GM12878 (cell line): ENCODE data around the gene TXNDC9. TPM values are rescaled to one million over a fixed set of nuclear protein-coding genes. Genes with fewer than 3 reads are reported as not detected.
"Not testable (repeated sequence)": the region's sequence is repeated elsewhere in the genome, so short reads cannot be mapped to it uniquely, and the experiment has no call there.

ENCODE experiments used
- ATAC-seq: fragments of 200-7000 bp; cut with Tn5 transposase; 3 replicates; pipeline ENCODE4 v1.9.1; 2020; ENCODE audit warnings: mild to moderate bottlenecking, moderate library complexity
- BruUV-seq: library from RNA; stranded (reverse); fragments of 400-500 nt; replicated peaks from 2 replicates; lab custom pipeline; 2021; lab: Mats Ljungman, UMichigan
- CTCF ChIA-PET: fragments of 300-600 bp; sonication (Branson Sonifier 250); formaldehyde crosslinking; extraction: SDS; loops from one replicate; lab custom pipeline; 2021; ENCODE audit warnings: inconsistent platforms; lab: Yijun Ruan, JAX
- POLR2A ChIA-PET: fragments of 350-600 bp; formaldehyde crosslinking; extraction: SDS; loops from one replicate; lab custom pipeline; 2021; ENCODE audit warnings: inconsistent platforms; lab: Charles Lee
- RAD21 ChIA-PET: fragments of 300-600 bp; sonication (Branson Sonifier 250); formaldehyde crosslinking; loops from one replicate; lab custom pipeline; 2023; ENCODE audit warnings: antibody characterized with exemption; ENCODE audit not compliant: unreplicated experiment; lab: Charles Lee
- SMC1A ChIA-PET: fragments of 300-600 bp; sonication (Branson Sonifier 250); formaldehyde crosslinking; loops from one replicate; lab custom pipeline; 2023; ENCODE audit not compliant: unreplicated experiment, uncharacterized antibody; lab: Charles Lee
- DNase-seq: peaks from one replicate; pipeline ENCODE4 v3.0.0-alpha.2; 2011; ENCODE audit warnings: low read depth, low spot score
- FAIRE-seq: peaks from 3 replicates; lab custom pipeline; 2011; peaks lifted over from hg19 to GRCh38; lab: Jason Lieb, UNC
- H2AFZ ChIP-seq: 2 replicates; pipeline ENCODE4 v1.6.0; 2011; ENCODE audit warnings: low read depth, low read length, control low read depth; ENCODE audit not compliant: control insufficient read depth
- H3K27ac ChIP-seq: 2 replicates; pipeline ENCODE4 v1.5.1; 2011; ENCODE audit warnings: control low read depth; ENCODE audit not compliant: control insufficient read depth, insufficient read depth
- H3K27me3 ChIP-seq, 2 experiments: replicated peaks in 1 of 2; 2 replicates each; pipeline versions ENCODE4 v1.6.0 to v1.6.1; 2011; ENCODE audit warnings: low read length in 1 of 2; ENCODE audit not compliant: control insufficient read depth in 2 of 2, insufficient read depth in 2 of 2
- H3K36me3 ChIP-seq, 2 experiments: 2 replicates each; pipeline ENCODE4 v1.5.1; 2011; ENCODE audit warnings: low read length in 1 of 2; ENCODE audit not compliant: control insufficient read depth in 2 of 2, insufficient read depth in 2 of 2
- H3K4me1 ChIP-seq: 2 replicates; pipeline ENCODE4 v1.6.1; 2011; ENCODE audit warnings: mild to moderate bottlenecking, low read length, moderate library complexity, mixed read lengths; ENCODE audit not compliant: control insufficient read depth, insufficient read depth
- H3K4me2 ChIP-seq: 2 replicates; pipeline ENCODE4 v1.6.0; 2011; ENCODE audit warnings: control low read depth; ENCODE audit not compliant: control insufficient read depth, insufficient read depth
- H3K4me3 ChIP-seq: fragments of 200-600 bp; sonication (generic); 2 replicates; pipeline ENCODE4 v1.5.1; 2016
- H3K79me2 ChIP-seq: 2 replicates; pipeline ENCODE4 v1.6.0; 2011; ENCODE audit warnings: low read length; ENCODE audit not compliant: control insufficient read depth, insufficient read depth
- H3K9ac ChIP-seq: 2 replicates; pipeline ENCODE4 v1.8.0; 2011; ENCODE audit warnings: low read length, control low read depth, mixed read lengths; ENCODE audit not compliant: control insufficient read depth, insufficient read depth
- H3K9me3 ChIP-seq: replicated peaks from 3 replicates; pipeline ENCODE4 v1.5.1; 2011; ENCODE audit warnings: mild to moderate bottlenecking, low read length; ENCODE audit not compliant: control insufficient read depth, insufficient read depth
- H4K20me1 ChIP-seq: 2 replicates; pipeline ENCODE4 v1.6.0; 2011; ENCODE audit not compliant: control insufficient read depth, insufficient read depth
- BHLHE40 ChIP-seq, 2 experiments: fragments of 450-650 bp in 1 of 2; IDR thresholded peaks; 2 replicates each; pipeline ENCODE4 v1.6.1; 2011 to 2017; ENCODE audit warnings: low read depth in 2 of 2, borderline replicate concordance in 1 of 2, improper control_type of control experiment in 1 of 2, low read length in 1 of 2, mild to moderate bottlenecking in 1 of 2
- E4F1 ChIP-seq: fragments of 450-650 bp; IDR thresholded peaks from 2 replicates; pipeline ENCODE4 v1.6.1; 2018; ENCODE audit warnings: borderline replicate concordance, mild to moderate bottlenecking; ENCODE audit not compliant: partially characterized antibody
- EED ChIP-seq: sonication (generic); IDR thresholded peaks from 2 replicates; pipeline ENCODE4 v1.6.1; 2016; ENCODE audit warnings: antibody characterized with exemption, low read depth
- HCFC1 ChIP-seq: fragments of 150-350 bp; IDR thresholded peaks from 2 replicates; pipeline ENCODE4 v1.6.1; 2014; ENCODE audit warnings: low read length
- KDM1A ChIP-seq: fragments of 200-600 bp; sonication (generic); IDR thresholded peaks from 2 replicates; pipeline ENCODE4 v1.6.1; 2016; ENCODE audit warnings: borderline replicate concordance
- PML ChIP-seq: IDR thresholded peaks from 2 replicates; pipeline ENCODE4 v1.6.1; 2012; ENCODE audit warnings: low read length, inconsistent platforms
- POU2F2 ChIP-seq: IDR thresholded peaks from 3 replicates; pipeline ENCODE4 v1.6.1; 2011; ENCODE audit warnings: low read depth, mild to moderate bottlenecking, low read length, borderline replicate concordance
- SKIL ChIP-seq: fragments of 450-650 bp; IDR thresholded peaks from 2 replicates; pipeline ENCODE4 v1.6.1; 2017; ENCODE audit warnings: mild to moderate bottlenecking, low read depth, inconsistent platforms; ENCODE audit not compliant: poor library complexity, severe bottlenecking
- WGBS: methylation state at CpG from one replicate; pipeline ENCODE4 v1.1.6; 2016; ENCODE audit warnings: low lambda C conversion rate; ENCODE audit not compliant: insufficient replicate concordance, insufficient coverage; ENCODE audit errors: missing lambda C conversion rate; 5-methylcytosine and 5-hydroxymethylcytosine counted together
- in situ Hi-C: fragments of 300-500 bp; cut with MboI; formaldehyde crosslinking; loops from 9 replicates; pipeline ENCODE4 v1.14.3; 2018; ENCODE audit warnings: mixed read lengths
- intact Hi-C: fragments of 100-400 bp; cut with micrococcal nuclease; formaldehyde crosslinking; loops from one replicate; pipeline ENCODE4 v1.14.2; 2022; ENCODE audit not compliant: unreplicated experiment
- polyA plus RNA-seq, 11 experiments: library from polyadenylated mRNA; depleted of rRNA in 4 of 11; unstranded in 6 of 11; stranded (reverse) in 5 of 11; fragments of >200 nt; fragmentation: Nextera tagmentation in 4 of 11; fragmentation: Illumina TruSeq in 1 of 11; extraction: Ambion mirVana in 4 of 11; extraction: Trizol in 1 of 11; gene quantifications; 1 replicate in 1 of 11; 2 replicates in 10 of 11; pipeline versions ENCODE4 v1.2.1 to v1.2.3, GENCODE V29; 2011 to 2016; ENCODE audit warnings: inconsistent platforms in 2 of 11, missing spikeins in 2 of 11, low read depth in 1 of 11
- total RNA-seq, 4 experiments: library from RNA; depleted of rRNA in 3 of 4; stranded (reverse); fragments of >200 nt in 3 of 4; fragmentation: Illumina TruSeq in 1 of 4; extraction: Trizol in 1 of 4; gene quantifications; 2 replicates each; pipeline versions ENCODE4 v1.2.1 to v1.2.3, GENCODE V29; 2013 to 2021

The TXNDC9 gene
- total and polyA plus RNA-seq, 10 of the 15 experiments (the other 5 are each of a cell fraction or from before 2014, with no cell fraction given) = 27.0 to 170 (median 50.9) TPM

GRCh38 chr2:99345446-99345845 lies 9.3 kb upstream of the TXNDC9 start:
- RAD21 ChIA-PET, BruUV-seq, H3K4me3 ChIP-seq, DNase-seq, FAIRE-seq, H3K9me3 ChIP-seq, H3K4me2 ChIP-seq, in situ Hi-C loops, H3K27me3 ChIP-seq, H3K27ac ChIP-seq, H2AFZ ChIP-seq, H3K9ac ChIP-seq, intact Hi-C loops, ATAC-seq, H4K20me1 ChIP-seq, SMC1A ChIA-PET, H3K36me3 ChIP-seq: not testable (repeated sequence)
- ChIA-PET CTCF (interaction anchor here (1.1 kb wide), 1 partner anchor 8 kb away, joined by 5 read pairs; the partner anchor contains the start of gene EIF5B), POLR2A (interaction anchor here (1.3 kb wide), 1 partner anchor 9 kb away, joined by 4 read pairs; the partner anchor contains the start of gene TXNDC9)
- Histone ChIP-seq H3K4me1 (peaks cover 11% of the 10 kb centered on the region), H3K79me2 (peaks cover 88% of the 10 kb centered on the region)
- 100% methylated on average over 7 of the region's 7 CpGs for WGBS

GRCh38 chr2:99342536-99342935 lies 6.4 kb upstream of the TXNDC9 start:
- FAIRE-seq (no peak), DNase-seq (no peak), ATAC-seq (no peak)
- BruUV-seq = no TSS peak
- no peak overlapping the region for H2AFZ ChIP-seq
- CTCF ChIA-PET = interaction anchor here (0.6 kb wide), 1 partner anchor 929 kb away, joined by 3 read pairs; no protein-coding TSS in a partner anchor
- in situ Hi-C loops (no loop called here), intact Hi-C loops (no loop called here)
- 100% methylated on average over 2 of the region's 2 CpGs for WGBS
- no peak for TF ChIP-seq EED
- no peak for TF ChIP-seq SKIL
- TF ChIP-seq POU2F2 = no peak
- TF ChIP-seq PML = no peak
- no peak for TF ChIP-seq BHLHE40 (IDR thresholded peaks at IDR 0.05; ENCODE audit: borderline replicate concordance in 1 of 2, low read depth in 2 of 2, low read length in 1 of 2)
- no peak for TF ChIP-seq E4F1
- no peak for TF ChIP-seq HCFC1
- TF ChIP-seq KDM1A = no peak
- no peaks in the 10 kb centered on the region; the same call in 1 of the 2 replicates for H3K4me1 ChIP-seq
- no peaks in the 10 kb centered on the region; a peak in 2 of 4 replicates for H3K36me3 ChIP-seq
- H3K27me3 ChIP-seq = no peaks in the 10 kb centered on the region
- SMC1A ChIA-PET = interaction anchor here (1.2 kb wide), 1 partner anchor 12 kb away, joined by 3 read pairs; no protein-coding TSS in a partner anchor
- H3K27ac ChIP-seq = no peak overlapping the region
- H3K4me2 ChIP-seq = no peak overlapping the region
- no peak overlapping the region for H3K9ac ChIP-seq
- no peaks in the 10 kb centered on the region; the same call in 1 of the 2 replicates for H4K20me1 ChIP-seq
- H3K9me3 ChIP-seq = no peaks in the 10 kb centered on the region
- RAD21 ChIA-PET = no interaction called here
- peaks cover 88% of the 10 kb centered on the region for H3K79me2 ChIP-seq
- POLR2A ChIA-PET = no interaction called here
- H3K4me3 ChIP-seq = no peak overlapping the region
